ENCODE measurements around the gene SRD5A3. TPM values are rescaled to one million over a fixed set of nuclear protein-coding genes. Genes with fewer than 3 reads are reported as not detected.

The SRD5A3 gene
- total and polyA plus RNA-seq, 9 of the 15 experiments (the other 6 are each of a cell fraction or from before 2014, with no cell fraction given), result 2.5 to 37.0 (median 13.3) TPM

DNA sequence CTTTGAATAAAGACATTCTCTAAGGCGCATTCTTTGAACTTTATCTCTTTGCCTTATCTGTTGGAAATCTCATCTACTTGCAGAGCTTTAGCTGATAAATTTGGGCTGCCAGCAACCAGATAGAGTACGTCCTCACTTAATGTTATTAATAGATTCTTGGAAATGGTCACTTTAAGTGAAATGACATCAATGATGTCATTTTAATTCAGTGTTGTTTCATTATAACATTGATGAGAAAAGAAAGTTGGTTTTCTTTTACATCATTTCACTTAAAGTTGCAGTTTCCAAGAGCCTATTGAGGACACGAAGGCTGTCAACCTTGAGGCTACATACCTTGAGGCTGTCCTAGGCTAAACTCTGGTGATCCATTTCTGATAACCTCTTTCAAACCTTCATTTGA lies 59.0 kb downstream of the SRD5A3 start:
- Histone ChIP-seq H3K4me2 (ENCODE audit: insufficient read depth, low read length) (no peak overlapping the region), H3K9me1 (ENCODE audit: control insufficient read depth, insufficient read depth, low read length) (peaks cover 3% of the 10 kb centered on the region), H2AFZ (ENCODE audit: low read depth, low read length) (no peak overlapping the region), H3K79me2 (ENCODE audit: control insufficient read depth, insufficient read depth, low read length) (peaks cover 93% of the 10 kb centered on the region), H3K9ac (ENCODE audit: insufficient read depth in 1 of 2, low read depth in 2 of 2, low read length in 2 of 2) (no peak overlapping the region), H3K36me3 (ENCODE audit: control insufficient read depth, insufficient read depth, low read length) (peaks cover 83% of the 10 kb centered on the region), H3K4me1 (replicated peaks in 1 of 2; ENCODE audit: control insufficient read depth in 2 of 2, insufficient read depth in 2 of 2, low read length in 2 of 2) (no peaks in the 10 kb centered on the region; a peak in 2 of 5 replicates), H3K27me3 (ENCODE audit: control insufficient read depth in 2 of 2, insufficient read depth in 2 of 2, low read length in 2 of 2) (no peaks in the 10 kb centered on the region), H3K9me3 (replicated peaks; ENCODE audit: control insufficient read depth, insufficient read depth, low read depth, low read length) (no peaks in the 10 kb centered on the region), H3K4me3 (no peak overlapping the region), H3K27ac (ENCODE audit: extremely low read depth, low read depth, low read length) (no peak overlapping the region), H4K20me1 (replicated peaks; ENCODE audit: control insufficient read depth, insufficient read depth, low read length) (peaks cover 6% of the 10 kb centered on the region; the same call in 1 of the 2 replicates)
- POLR2A ChIA-PET, result no interaction called here
- BruUV-seq (replicated peaks), result no TSS peak
- FAIRE-seq (no peak), ATAC-seq (no peak), DNase-seq (ENCODE audit: extremely low read depth in 1 of 4, low spot score in 3 of 4) (no peak)
- TF ChIP-seq FOXJ2 (tag; IDR thresholded peaks at IDR 0.05), result no peak
- TF ChIP-seq, protein P1, sequence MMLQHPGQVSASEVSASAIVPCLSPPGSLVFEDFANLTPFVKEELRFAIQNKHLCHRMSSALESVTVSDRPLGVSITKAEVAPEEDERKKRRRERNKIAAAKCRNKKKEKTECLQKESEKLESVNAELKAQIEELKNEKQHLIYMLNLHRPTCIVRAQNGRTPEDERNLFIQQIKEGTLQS (IDR thresholded peaks at IDR 0.05), result peak; percentile 32; the same call in 1 of the 2 replicates
- TF ChIP-seq, protein P1 (CRISPR knock-in tag; conservative IDR thresholded peaks at IDR 0.05), result no peak
- in situ Hi-C loops (cut with MboI) (no loop called here), intact Hi-C loops (cut with micrococcal nuclease) (no loop called here)
- WGBS (ENCODE audit: insufficient coverage, low coverage, missing lambda C conversion rate), result 76% methylated on average over 3 of the region's 3 CpGs
- CTCF ChIA-PET (ENCODE audit: low intra/inter-chr PET ratio), result no interaction called here

DNA sequence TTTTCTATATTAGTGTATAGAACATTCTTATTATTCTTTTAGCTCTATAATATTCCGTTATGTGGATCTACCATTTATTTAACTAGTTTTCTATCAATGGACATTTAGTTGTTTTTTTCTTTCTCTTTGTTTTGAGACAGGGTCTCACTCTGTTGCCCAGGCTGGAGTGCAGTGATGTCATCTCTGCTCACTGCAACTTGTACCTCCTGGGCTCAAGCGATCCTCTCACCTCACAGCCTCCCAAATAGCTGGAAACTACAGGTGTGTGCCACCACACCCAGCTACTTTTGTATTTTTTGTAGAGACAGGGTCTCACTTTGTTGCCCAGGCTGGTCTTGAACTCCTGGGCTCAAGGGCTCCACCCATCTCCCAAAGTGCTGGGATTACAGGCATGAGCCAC lies 60.5 kb downstream of the SRD5A3 start:
- ChIA-PET CTCF (ENCODE audit: low intra/inter-chr PET ratio) (no interaction called here), POLR2A (interaction anchor here (1.0 to 2.0 kb wide), 2 partner anchors 10 to 11 kb away, joined by 6 to 9 read pairs; partner anchors contain the start of gene TMEM165)
- no TSS peak for BruUV-seq (replicated peaks)
- ATAC-seq, result no peak
- TF ChIP-seq KLF13 (tag; IDR thresholded peaks at IDR 0.05; ENCODE audit: borderline replicate concordance, low read depth) (no peak), ZBTB49 (CRISPR knock-in tag; IDR thresholded peaks at IDR 0.05; ENCODE audit: borderline replicate concordance) (no peak), SMARCC2 (IDR thresholded peaks at IDR 0.05; ENCODE audit: low read depth) (no peak), SRF (CRISPR knock-in tag; IDR thresholded peaks at IDR 0.05) (no peak), NELFE (IDR thresholded peaks at IDR 0.05; ENCODE audit: insufficient read depth, insufficient read length) (no peak), FOS (IDR thresholded peaks at IDR 0.05; ENCODE audit: extremely low read depth, insufficient read length) (no peak), ZBED1 (IDR thresholded peaks at IDR 0.05) (no peak), ZNF695 (CRISPR knock-in tag; IDR thresholded peaks at IDR 0.05) (no peak), ZNF121 (CRISPR knock-in tag; conservative IDR thresholded peaks at IDR 0.05) (peak; percentile 77)
- Histone ChIP-seq H3K9ac (ENCODE audit: insufficient read depth in 1 of 2, low read depth in 2 of 2, low read length in 2 of 2) (no peak overlapping the region), H3K9me1 (ENCODE audit: control insufficient read depth, insufficient read depth, low read length) (peaks cover 3% of the 10 kb centered on the region), H3K9me3 (replicated peaks; ENCODE audit: control insufficient read depth, insufficient read depth, low read depth, low read length) (no peaks in the 10 kb centered on the region), H3K36me3 (ENCODE audit: control insufficient read depth, insufficient read depth, low read length) (peaks cover 86% of the 10 kb centered on the region), H3K27me3 (ENCODE audit: control insufficient read depth in 2 of 2, insufficient read depth in 2 of 2, low read length in 2 of 2) (no peaks in the 10 kb centered on the region), H3K79me2 (ENCODE audit: control insufficient read depth, insufficient read depth, low read length) (peaks cover 94% of the 10 kb centered on the region), H3K4me1 (replicated peaks in 1 of 2; ENCODE audit: control insufficient read depth in 2 of 2, insufficient read depth in 2 of 2, low read length in 2 of 2) (no peaks in the 10 kb centered on the region; a peak in 2 of 5 replicates), H4K20me1 (replicated peaks; ENCODE audit: control insufficient read depth, insufficient read depth, low read length) (peaks cover 8% of the 10 kb centered on the region; the same call in 1 of the 2 replicates), H3K4me2 (ENCODE audit: insufficient read depth, low read length) (no peak overlapping the region), H3K4me3 (no peak overlapping the region), H2AFZ (ENCODE audit: low read depth, low read length) (no peak overlapping the region), H3K27ac (ENCODE audit: extremely low read depth, low read depth, low read length) (no peak overlapping the region)
- FAIRE-seq, result no peak
- no peak for DNase-seq (ENCODE audit: extremely low read depth in 1 of 4, low spot score in 3 of 4)
- 100% methylated on average over 2 of the region's 2 CpGs for WGBS (ENCODE audit: insufficient coverage, low coverage, missing lambda C conversion rate)
- in situ Hi-C loops (cut with MboI), result no loop called here
- intact Hi-C loops (cut with micrococcal nuclease), result no loop called here
